ENCODE measurements around the gene TTC3. TPM values are rescaled to one million over a fixed set of nuclear protein-coding genes. Genes with fewer than 3 reads are reported as not detected.
"Not testable (repeated sequence)": the region's sequence is repeated elsewhere in the genome, so short reads cannot be mapped to it uniquely, and the experiment has no call there.

TTC3 gene
- total RNA-seq, 4 donors from 2014 or later: 97.5 to 226 (median 144) TPM

GRCh38 chr21:37210799-37211198, 137.7 kb downstream of the TTC3 start:
- no peak overlapping the region for H3K27ac ChIP-seq
- TF ChIP-seq CTCF (IDR thresholded peaks at IDR 0.05) (no peak), POLR2A (IDR thresholded peaks at IDR 0.05) (no peak)
- no peaks in the 10 kb centered on the region for H3K36me3 ChIP-seq
- H3K9me3 ChIP-seq: no peaks in the 10 kb centered on the region
- DNase-seq: no peak
- H3K4me3 ChIP-seq: no peak overlapping the region
- no peaks in the 10 kb centered on the region for H3K27me3 ChIP-seq
- peaks cover 0 to 12% (median 6%) of the 10 kb centered on the region in 4 donors for H3K4me1 ChIP-seq

DNA sequence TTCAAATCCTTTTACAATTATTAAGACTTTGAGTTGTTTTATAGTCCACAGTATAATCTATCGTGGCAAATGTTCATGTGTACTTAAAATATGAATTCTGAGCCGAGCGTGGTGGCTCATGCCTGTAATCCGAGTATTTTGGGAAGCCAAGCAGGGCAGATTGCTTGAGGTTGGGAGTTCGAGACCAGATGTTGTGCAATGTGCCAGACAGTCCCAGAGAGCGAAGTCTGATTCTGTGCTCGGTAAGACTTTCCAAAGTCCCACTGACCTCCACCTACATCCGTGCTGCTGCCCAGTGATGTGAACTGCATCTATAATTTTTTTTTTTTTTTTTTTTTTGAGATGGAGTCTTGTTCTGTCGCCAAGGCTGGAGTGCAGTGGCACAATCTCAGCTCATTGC, 141.9 kb downstream of the TTC3 start:
- H3K36me3 ChIP-seq: no peaks in the 10 kb centered on the region
- DNase-seq: no peak
- no peaks in the 10 kb centered on the region for H3K27me3 ChIP-seq
- no peak overlapping the region for H3K4me3 ChIP-seq
- TF ChIP-seq POLR2A (IDR thresholded peaks at IDR 0.05): no peak
- TF ChIP-seq CTCF (IDR thresholded peaks at IDR 0.05): no peak
- peaks cover 0 to 3% (median 0%) of the 10 kb centered on the region in 4 donors for H3K4me1 ChIP-seq
- no peak overlapping the region for H3K27ac ChIP-seq
- H3K9me3 ChIP-seq: no peaks in the 10 kb centered on the region

GRCh38 chr21:37219761-37220432, 146.8 kb downstream of the TTC3 start:
- peak in 1 of 3 donors; percentile 26 for DNase-seq
- H3K36me3 ChIP-seq: peaks cover 0 to 20% (median 0%) of the 10 kb centered on the region in 3 donors
- no peaks in the 10 kb centered on the region for H3K27me3 ChIP-seq
- H3K4me3 ChIP-seq: peak overlapping the region; percentile 53 to 69 (median 64)
- peak overlapping the region; percentile 70 to 86 (median 76) for H3K27ac ChIP-seq
- TF ChIP-seq POLR2A (IDR thresholded peaks at IDR 0.05) (no peak), CTCF (IDR thresholded peaks at IDR 0.05) (no peak)
- H3K4me1 ChIP-seq: peaks cover 0 to 11% (median 0%) of the 10 kb centered on the region in 4 donors
- no peaks in the 10 kb centered on the region for H3K9me3 ChIP-seq

- DNase-seq: peak in 2 of 3 donors; percentile 37 to 64
- Histone ChIP-seq H3K4me3 (peak overlapping the region; percentile 53 to 69 (median 64)), H3K36me3 (peaks cover 0 to 26% (median 0%) of the 10 kb centered on the region in 3 donors), H3K27me3 (no peaks in the 10 kb centered on the region), H3K9me3 (no peaks in the 10 kb centered on the region), H3K27ac (peak overlapping the region; percentile 70 to 86 (median 76)), H3K4me1 (peaks cover 0 to 11% (median 0%) of the 10 kb centered on the region in 4 donors)
- TF ChIP-seq POLR2A (IDR thresholded peaks at IDR 0.05) (no peak), CTCF (IDR thresholded peaks at IDR 0.05) (peak in 2 of 6 experiments; percentile 8 to 18)
Measured at GRCh38 chr21:37220433-37220980, 147.5 kb downstream of the TTC3 start.

GRCh38 chr21:37220981-37221664, 148.1 kb downstream of the TTC3 start:
- peak in 4 of 6 experiments; percentile 17 to 49 (median 23) for TF ChIP-seq CTCF (IDR thresholded peaks at IDR 0.05)
- TF ChIP-seq POLR2A (IDR thresholded peaks at IDR 0.05): peak; percentile 37 to 51
- no peaks in the 10 kb centered on the region for H3K27me3 ChIP-seq
- peaks cover 0 to 32% (median 0%) of the 10 kb centered on the region in 3 donors for H3K36me3 ChIP-seq
- H3K9me3 ChIP-seq: no peaks in the 10 kb centered on the region
- peak overlapping the region; percentile 53 to 69 (median 64) for H3K4me3 ChIP-seq
- H3K4me1 ChIP-seq: peaks cover 0 to 11% (median 0%) of the 10 kb centered on the region in 4 donors
- peak; percentile 94 to 99 (median 99) for DNase-seq
- peak overlapping the region; percentile 70 to 86 (median 76) for H3K27ac ChIP-seq

DNA sequence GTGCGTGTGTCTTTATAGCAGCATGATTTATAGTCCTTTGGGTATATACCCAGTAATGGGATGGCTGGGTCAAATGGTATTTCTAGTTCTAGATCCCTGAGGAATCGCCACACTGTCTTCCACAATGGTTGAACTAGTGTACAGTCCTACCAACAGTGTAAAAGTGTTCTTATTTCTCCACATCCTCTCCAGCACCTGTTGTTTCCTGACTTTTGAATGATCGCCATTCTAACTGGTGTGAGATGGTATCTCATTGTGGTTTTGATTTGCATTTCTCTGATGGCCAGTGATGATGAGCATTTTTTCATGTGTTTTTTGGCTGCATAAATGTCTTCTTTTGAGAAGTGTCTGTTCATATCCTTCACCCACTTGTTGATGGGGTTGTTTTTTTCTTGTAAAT, 149.2 kb downstream of the TTC3 start:
- not testable (repeated sequence) for H3K9me3 ChIP-seq, H3K4me3 ChIP-seq, DNase-seq, H3K27ac ChIP-seq, H3K27me3 ChIP-seq
- peaks cover 0 to 11% (median 0%) of the 10 kb centered on the region in 4 donors for H3K4me1 ChIP-seq
- H3K36me3 ChIP-seq: peaks cover 0 to 43% (median 0%) of the 10 kb centered on the region in 3 donors
